GM12878 (cell line): Measurements from ENCODE around the gene RIT1. TPM values are rescaled to one million over a fixed set of nuclear protein-coding genes. Genes with fewer than 3 reads are reported as not detected.

Experiments used
- ATAC-seq: fragments of 200-7000 bp; cut with Tn5 transposase; 3 replicates; pipeline ENCODE4 v1.9.1; 2020; ENCODE audit warnings: mild to moderate bottlenecking, moderate library complexity
- BruUV-seq: library from RNA; stranded (reverse); fragments of 400-500 nt; replicated peaks from 2 replicates; lab custom pipeline; 2021; lab: Mats Ljungman, UMichigan
- CTCF ChIA-PET: fragments of 300-600 bp; sonication (Branson Sonifier 250); formaldehyde crosslinking; extraction: SDS; loops from one replicate; lab custom pipeline; 2021; ENCODE audit warnings: inconsistent platforms; lab: Yijun Ruan, JAX
- POLR2A ChIA-PET: fragments of 350-600 bp; formaldehyde crosslinking; extraction: SDS; loops from one replicate; lab custom pipeline; 2021; ENCODE audit warnings: inconsistent platforms; lab: Charles Lee
- RAD21 ChIA-PET: fragments of 300-600 bp; sonication (Branson Sonifier 250); formaldehyde crosslinking; loops from one replicate; lab custom pipeline; 2023; ENCODE audit warnings: antibody characterized with exemption; ENCODE audit not compliant: unreplicated experiment; lab: Charles Lee
- SMC1A ChIA-PET: fragments of 300-600 bp; sonication (Branson Sonifier 250); formaldehyde crosslinking; loops from one replicate; lab custom pipeline; 2023; ENCODE audit not compliant: unreplicated experiment, uncharacterized antibody; lab: Charles Lee
- DNase-seq: peaks from one replicate; pipeline ENCODE4 v3.0.0-alpha.2; 2011; ENCODE audit warnings: low read depth, low spot score
- FAIRE-seq: peaks from 3 replicates; lab custom pipeline; 2011; peaks lifted over from hg19 to GRCh38; lab: Jason Lieb, UNC
- H2AFZ ChIP-seq: 2 replicates; pipeline ENCODE4 v1.6.0; 2011; ENCODE audit warnings: low read depth, low read length, control low read depth; ENCODE audit not compliant: control insufficient read depth
- H3K27ac ChIP-seq: 2 replicates; pipeline ENCODE4 v1.5.1; 2011; ENCODE audit warnings: control low read depth; ENCODE audit not compliant: control insufficient read depth, insufficient read depth
- H3K27me3 ChIP-seq, 2 experiments: replicated peaks in 1 of 2; 2 replicates each; pipeline versions ENCODE4 v1.6.0 to v1.6.1; 2011; ENCODE audit warnings: low read length in 1 of 2; ENCODE audit not compliant: control insufficient read depth in 2 of 2, insufficient read depth in 2 of 2
- H3K36me3 ChIP-seq, 2 experiments: 2 replicates each; pipeline ENCODE4 v1.5.1; 2011; ENCODE audit warnings: low read length in 1 of 2; ENCODE audit not compliant: control insufficient read depth in 2 of 2, insufficient read depth in 2 of 2
- H3K4me1 ChIP-seq: 2 replicates; pipeline ENCODE4 v1.6.1; 2011; ENCODE audit warnings: mild to moderate bottlenecking, low read length, moderate library complexity, mixed read lengths; ENCODE audit not compliant: control insufficient read depth, insufficient read depth
- H3K4me2 ChIP-seq: 2 replicates; pipeline ENCODE4 v1.6.0; 2011; ENCODE audit warnings: control low read depth; ENCODE audit not compliant: control insufficient read depth, insufficient read depth
- H3K4me3 ChIP-seq: fragments of 200-600 bp; sonication (generic); 2 replicates; pipeline ENCODE4 v1.5.1; 2016
- H3K79me2 ChIP-seq: 2 replicates; pipeline ENCODE4 v1.6.0; 2011; ENCODE audit warnings: low read length; ENCODE audit not compliant: control insufficient read depth, insufficient read depth
- H3K9ac ChIP-seq: 2 replicates; pipeline ENCODE4 v1.8.0; 2011; ENCODE audit warnings: low read length, control low read depth, mixed read lengths; ENCODE audit not compliant: control insufficient read depth, insufficient read depth
- H3K9me3 ChIP-seq: replicated peaks from 3 replicates; pipeline ENCODE4 v1.5.1; 2011; ENCODE audit warnings: mild to moderate bottlenecking, low read length; ENCODE audit not compliant: control insufficient read depth, insufficient read depth
- H4K20me1 ChIP-seq: 2 replicates; pipeline ENCODE4 v1.6.0; 2011; ENCODE audit not compliant: control insufficient read depth, insufficient read depth
- BMI1 ChIP-seq: fragments of 450-650 bp; IDR thresholded peaks from 2 replicates; pipeline ENCODE4 v1.6.1; 2016; ENCODE audit warnings: mild to moderate bottlenecking, moderate library complexity, borderline replicate concordance
- DPF2 ChIP-seq: fragments of 450-650 bp; IDR thresholded peaks from 2 replicates; pipeline ENCODE4 v1.6.1; 2017; ENCODE audit warnings: mild to moderate bottlenecking
- GABPA ChIP-seq: IDR thresholded peaks from 2 replicates; pipeline ENCODE4 v1.6.1; 2014; ENCODE audit warnings: antibody characterized with exemption, low read depth, mild to moderate bottlenecking, inconsistent platforms
- KAT2A ChIP-seq: conservative IDR thresholded peaks from 2 replicates; pipeline ENCODE4 v1.6.1; 2011; ENCODE audit warnings: low read depth, low read length; ENCODE audit not compliant: control insufficient read depth
- POLR2A ChIP-seq: IDR thresholded peaks from 2 replicates; pipeline ENCODE4 v1.6.1; 2011; ENCODE audit warnings: low read depth, mild to moderate bottlenecking, low read length
- POLR2AphosphoS5 ChIP-seq: IDR thresholded peaks from 2 replicates; pipeline ENCODE4 v1.6.1; 2011; ENCODE audit warnings: mild to moderate bottlenecking, low read length, inconsistent platforms
- RAD51 ChIP-seq: fragments of 450-650 bp; IDR thresholded peaks from 2 replicates; pipeline ENCODE4 v1.6.1; 2016; ENCODE audit warnings: moderate library complexity, mild to moderate bottlenecking, inconsistent platforms
- STAT1 ChIP-seq: fragments of 450-650 bp; conservative IDR thresholded peaks from 2 replicates; pipeline ENCODE4 v1.6.1; 2014; ENCODE audit warnings: antibody characterized with exemption, mild to moderate bottlenecking
- WGBS: methylation state at CpG from one replicate; pipeline ENCODE4 v1.1.6; 2016; ENCODE audit warnings: low lambda C conversion rate; ENCODE audit not compliant: insufficient replicate concordance, insufficient coverage; ENCODE audit errors: missing lambda C conversion rate; 5-methylcytosine and 5-hydroxymethylcytosine counted together
- in situ Hi-C: fragments of 300-500 bp; cut with MboI; formaldehyde crosslinking; loops from 9 replicates; pipeline ENCODE4 v1.14.3; 2018; ENCODE audit warnings: mixed read lengths
- intact Hi-C: fragments of 100-400 bp; cut with micrococcal nuclease; formaldehyde crosslinking; loops from one replicate; pipeline ENCODE4 v1.14.2; 2022; ENCODE audit not compliant: unreplicated experiment
- polyA plus RNA-seq, 11 experiments: library from polyadenylated mRNA; depleted of rRNA in 4 of 11; unstranded in 6 of 11; stranded (reverse) in 5 of 11; fragments of >200 nt; fragmentation: Nextera tagmentation in 4 of 11; fragmentation: Illumina TruSeq in 1 of 11; extraction: Ambion mirVana in 4 of 11; extraction: Trizol in 1 of 11; gene quantifications; 1 replicate in 1 of 11; 2 replicates in 10 of 11; pipeline versions ENCODE4 v1.2.1 to v1.2.3, GENCODE V29; 2011 to 2016; ENCODE audit warnings: inconsistent platforms in 2 of 11, missing spikeins in 2 of 11, low read depth in 1 of 11
- total RNA-seq, 4 experiments: library from RNA; depleted of rRNA in 3 of 4; stranded (reverse); fragments of >200 nt in 3 of 4; fragmentation: Illumina TruSeq in 1 of 4; extraction: Trizol in 1 of 4; gene quantifications; 2 replicates each; pipeline versions ENCODE4 v1.2.1 to v1.2.3, GENCODE V29; 2013 to 2021
- TF ChIP-seq, protein P1 (sequence below): IDR thresholded peaks from 2 replicates; pipeline ENCODE4 v1.6.1; 2012; ENCODE audit warnings: low read depth, low read length, improper control_type of control experiment
- TF ChIP-seq, protein P2 (sequence below): IDR thresholded peaks from 2 replicates; pipeline ENCODE4 v1.6.1; 2011; ENCODE audit warnings: borderline replicate concordance, low read depth, mild to moderate bottlenecking, moderate library complexity, mixed read lengths, low read length; ENCODE audit not compliant: insufficient read depth; ENCODE audit errors: extremely low read length
- TF ChIP-seq, protein P3 (sequence below): fragments of 450-650 bp; IDR thresholded peaks from 2 replicates; pipeline ENCODE4 v1.6.1; 2017; ENCODE audit warnings: antibody characterized with exemption, mild to moderate bottlenecking, moderate library complexity
- TF ChIP-seq, protein P4 (sequence below): fragments of 450-650 bp; IDR thresholded peaks from 2 replicates; pipeline ENCODE4 v1.6.1; 2017; ENCODE audit warnings: mild to moderate bottlenecking

RIT1 gene
- total and polyA plus RNA-seq, 10 of the 15 experiments (the other 5 are each of a cell fraction or from before 2014, with no cell fraction given), result 6.8 to 61.5 (median 13.7) TPM

DNA sequence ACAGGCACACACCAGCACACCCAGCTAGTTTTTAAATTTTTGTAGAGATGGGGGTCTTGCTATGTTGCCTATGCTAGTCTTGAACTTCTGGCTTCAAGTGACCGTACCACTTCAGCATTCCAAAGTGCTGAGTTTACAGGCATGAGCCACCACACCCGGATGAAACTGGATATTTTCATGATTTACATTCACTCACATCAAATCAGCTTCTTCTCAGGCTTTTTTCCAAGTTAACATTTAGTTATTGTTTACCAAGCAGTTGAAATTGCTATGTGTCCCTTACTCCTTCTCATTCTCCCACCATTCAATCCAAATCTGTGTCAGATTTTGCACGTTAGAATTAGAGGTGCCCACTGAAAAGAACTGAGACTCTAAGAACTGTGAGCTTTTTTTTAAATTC is 18.4 kb downstream of the RIT1 start:
- no peak for TF ChIP-seq KAT2A
- TF ChIP-seq, all 136 proteins: peak for 0
- no peak overlapping the region for H2AFZ ChIP-seq
- ATAC-seq, result no peak
- no peak overlapping the region for H3K27ac ChIP-seq
- POLR2A ChIA-PET, result interaction anchor here (0.5 to 1.2 kb wide), 2 partner anchors 31 to 283 kb away, joined by 3 to 6 read pairs; no protein-coding TSS in a partner anchor
- no peak overlapping the region for H3K9ac ChIP-seq
- peaks cover 0 to 5% of the 10 kb centered on the region in 2 experiments; a peak in 1 of 4 replicates for H3K36me3 ChIP-seq
- H3K27me3 ChIP-seq, result no peaks in the 10 kb centered on the region
- no peak for FAIRE-seq
- no peaks in the 10 kb centered on the region for H3K4me1 ChIP-seq
- no peaks in the 10 kb centered on the region for H3K79me2 ChIP-seq
- in situ Hi-C loops (no loop called here), intact Hi-C loops (no loop called here)
- no peak overlapping the region for H3K4me2 ChIP-seq
- no TSS peak for BruUV-seq
- 96% methylated on average over 3 of the region's 3 CpGs for WGBS
- DNase-seq, result no peak
- H3K9me3 ChIP-seq, result no peaks in the 10 kb centered on the region
- no peaks in the 10 kb centered on the region for H4K20me1 ChIP-seq
- CTCF ChIA-PET, result interaction anchor here (0.6 to 1.5 kb wide), 6 partner anchors 11 to 77 kb away, joined by 3 to 5 read pairs (median 3); partner anchors contain the start of gene SYT11
- SMC1A ChIA-PET, result interaction anchor here (1.0 to 3.4 kb wide), 4 partner anchors 9 to 31 kb away, joined by 3 to 17 read pairs (median 6); no protein-coding TSS in a partner anchor
- RAD21 ChIA-PET, result no interaction called here
- H3K4me3 ChIP-seq, result no peak overlapping the region

DNA sequence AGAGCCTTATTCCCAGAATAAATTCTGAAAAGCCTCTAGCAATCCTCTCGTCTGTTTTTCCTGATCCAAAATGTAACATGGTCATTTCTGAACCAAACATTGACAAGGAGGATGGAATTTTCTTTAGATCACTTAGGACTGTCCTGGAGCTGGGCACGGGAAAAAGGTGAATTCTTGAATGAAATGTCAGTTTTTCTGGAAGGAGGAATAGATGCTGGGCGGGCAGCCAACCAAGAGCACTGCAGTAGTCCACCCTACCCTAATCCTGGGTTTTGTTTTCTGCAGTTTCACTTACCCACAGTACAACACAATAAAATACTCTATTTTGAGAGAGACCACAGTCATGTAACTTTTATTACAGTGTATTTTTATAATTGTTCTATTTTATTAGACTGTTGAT is 20.9 kb downstream of the RIT1 start:
- H3K9me3 ChIP-seq, result no peaks in the 10 kb centered on the region
- FAIRE-seq, result no peak
- no peak overlapping the region for H3K27ac ChIP-seq
- RAD21 ChIA-PET, result no interaction called here
- H3K79me2 ChIP-seq, result no peaks in the 10 kb centered on the region
- in situ Hi-C loops, result no loop called here
- POLR2A ChIA-PET, result interaction anchor here (0.6 kb wide), 1 partner anchor 812 kb away, joined by 4 read pairs; no protein-coding TSS in a partner anchor
- no peaks in the 10 kb centered on the region for H4K20me1 ChIP-seq
- SMC1A ChIA-PET, result no interaction called here
- H3K4me1 ChIP-seq, result no peaks in the 10 kb centered on the region
- CTCF ChIA-PET, result interaction anchor here (1.7 kb wide), 1 partner anchor 18 kb away, joined by 4 read pairs; no protein-coding TSS in a partner anchor
- no peak overlapping the region for H2AFZ ChIP-seq
- 50% methylated on average over 3 of the region's 3 CpGs for WGBS
- no peak for DNase-seq
- TSS peak; percentile 45 for BruUV-seq
- ATAC-seq, result no peak
- H3K9ac ChIP-seq, result no peak overlapping the region
- H3K4me2 ChIP-seq, result no peak overlapping the region
- intact Hi-C loops, result no loop called here
- H3K4me3 ChIP-seq, result no peak overlapping the region
- H3K27me3 ChIP-seq, result no peaks in the 10 kb centered on the region
- no peaks in the 10 kb centered on the region for H3K36me3 ChIP-seq
- TF ChIP-seq GABPA (no peak), DPF2 (no peak), POLR2AphosphoS5 (no peak), POLR2A (no peak), STAT1 (no peak), BMI1 (no peak), RAD51 (no peak)
- TF ChIP-seq, protein P1, sequence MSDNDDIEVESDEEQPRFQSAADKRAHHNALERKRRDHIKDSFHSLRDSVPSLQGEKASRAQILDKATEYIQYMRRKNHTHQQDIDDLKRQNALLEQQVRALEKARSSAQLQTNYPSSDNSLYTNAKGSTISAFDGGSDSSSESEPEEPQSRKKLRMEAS, result no peak
- TF ChIP-seq, protein P2, sequence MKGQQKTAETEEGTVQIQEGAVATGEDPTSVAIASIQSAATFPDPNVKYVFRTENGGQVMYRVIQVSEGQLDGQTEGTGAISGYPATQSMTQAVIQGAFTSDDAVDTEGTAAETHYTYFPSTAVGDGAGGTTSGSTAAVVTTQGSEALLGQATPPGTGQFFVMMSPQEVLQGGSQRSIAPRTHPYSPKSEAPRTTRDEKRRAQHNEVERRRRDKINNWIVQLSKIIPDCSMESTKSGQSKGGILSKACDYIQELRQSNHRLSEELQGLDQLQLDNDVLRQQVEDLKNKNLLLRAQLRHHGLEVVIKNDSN, result no peak
- TF ChIP-seq, protein P3, sequence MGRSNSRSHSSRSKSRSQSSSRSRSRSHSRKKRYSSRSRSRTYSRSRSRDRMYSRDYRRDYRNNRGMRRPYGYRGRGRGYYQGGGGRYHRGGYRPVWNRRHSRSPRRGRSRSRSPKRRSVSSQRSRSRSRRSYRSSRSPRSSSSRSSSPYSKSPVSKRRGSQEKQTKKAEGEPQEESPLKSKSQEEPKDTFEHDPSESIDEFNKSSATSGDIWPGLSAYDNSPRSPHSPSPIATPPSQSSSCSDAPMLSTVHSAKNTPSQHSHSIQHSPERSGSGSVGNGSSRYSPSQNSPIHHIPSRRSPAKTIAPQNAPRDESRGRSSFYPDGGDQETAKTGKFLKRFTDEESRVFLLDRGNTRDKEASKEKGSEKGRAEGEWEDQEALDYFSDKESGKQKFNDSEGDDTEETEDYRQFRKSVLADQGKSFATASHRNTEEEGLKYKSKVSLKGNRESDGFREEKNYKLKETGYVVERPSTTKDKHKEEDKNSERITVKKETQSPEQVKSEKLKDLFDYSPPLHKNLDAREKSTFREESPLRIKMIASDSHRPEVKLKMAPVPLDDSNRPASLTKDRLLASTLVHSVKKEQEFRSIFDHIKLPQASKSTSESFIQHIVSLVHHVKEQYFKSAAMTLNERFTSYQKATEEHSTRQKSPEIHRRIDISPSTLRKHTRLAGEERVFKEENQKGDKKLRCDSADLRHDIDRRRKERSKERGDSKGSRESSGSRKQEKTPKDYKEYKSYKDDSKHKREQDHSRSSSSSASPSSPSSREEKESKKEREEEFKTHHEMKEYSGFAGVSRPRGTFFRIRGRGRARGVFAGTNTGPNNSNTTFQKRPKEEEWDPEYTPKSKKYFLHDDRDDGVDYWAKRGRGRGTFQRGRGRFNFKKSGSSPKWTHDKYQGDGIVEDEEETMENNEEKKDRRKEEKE, result no peak
- TF ChIP-seq, protein P4, sequence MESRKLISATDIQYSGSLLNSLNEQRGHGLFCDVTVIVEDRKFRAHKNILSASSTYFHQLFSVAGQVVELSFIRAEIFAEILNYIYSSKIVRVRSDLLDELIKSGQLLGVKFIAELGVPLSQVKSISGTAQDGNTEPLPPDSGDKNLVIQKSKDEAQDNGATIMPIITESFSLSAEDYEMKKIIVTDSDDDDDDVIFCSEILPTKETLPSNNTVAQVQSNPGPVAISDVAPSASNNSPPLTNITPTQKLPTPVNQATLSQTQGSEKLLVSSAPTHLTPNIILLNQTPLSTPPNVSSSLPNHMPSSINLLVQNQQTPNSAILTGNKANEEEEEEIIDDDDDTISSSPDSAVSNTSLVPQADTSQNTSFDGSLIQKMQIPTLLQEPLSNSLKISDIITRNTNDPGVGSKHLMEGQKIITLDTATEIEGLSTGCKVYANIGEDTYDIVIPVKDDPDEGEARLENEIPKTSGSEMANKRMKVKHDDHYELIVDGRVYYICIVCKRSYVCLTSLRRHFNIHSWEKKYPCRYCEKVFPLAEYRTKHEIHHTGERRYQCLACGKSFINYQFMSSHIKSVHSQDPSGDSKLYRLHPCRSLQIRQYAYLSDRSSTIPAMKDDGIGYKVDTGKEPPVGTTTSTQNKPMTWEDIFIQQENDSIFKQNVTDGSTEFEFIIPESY, result no peak
